GM18502 (cell line): ENCODE data around the gene DPPA5.
"Not testable (repeated sequence)": the region's sequence is repeated elsewhere in the genome, so short reads cannot be mapped to it uniquely, and the experiment has no call there.

Experiments used
- ATAC-seq: cut with Tn5 transposase; IDR thresholded peaks from one replicate; pipeline ENCODE4 v1.9.1; 2021; ENCODE audit warnings: mild to moderate bottlenecking; ENCODE audit not compliant: unreplicated experiment, poor library complexity

The DPPA5 gene

DNA sequence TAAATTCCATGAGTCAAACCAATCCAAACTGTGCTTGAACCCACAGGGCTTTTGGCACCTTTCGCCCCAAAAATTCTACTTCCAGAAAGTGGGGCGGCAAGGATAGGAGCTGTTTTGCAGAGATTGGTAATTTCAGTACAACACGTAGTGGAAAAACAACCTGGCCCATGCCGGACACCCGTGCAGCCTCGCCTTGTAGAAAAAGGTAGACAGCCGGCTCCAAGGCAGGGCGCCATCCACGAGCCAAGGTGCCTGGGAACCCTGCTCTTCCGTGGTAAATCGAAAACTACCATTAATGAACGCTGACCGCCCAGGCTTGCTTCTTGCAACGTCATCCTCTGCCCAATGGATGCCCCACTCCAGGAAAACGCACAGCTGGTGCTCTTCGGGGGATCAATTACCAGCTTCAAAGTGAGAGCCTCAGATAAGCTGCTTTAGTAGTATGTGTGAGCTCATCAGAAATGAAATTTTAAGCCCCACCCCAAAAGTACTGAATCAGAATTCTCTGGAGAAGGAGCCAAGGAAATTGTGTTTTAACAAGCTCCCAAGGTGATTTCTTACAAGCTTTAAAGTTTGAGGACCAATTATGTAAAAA lies 13.8 kb upstream of the DPPA5 start:
- ATAC-seq, result no peak

DNA sequence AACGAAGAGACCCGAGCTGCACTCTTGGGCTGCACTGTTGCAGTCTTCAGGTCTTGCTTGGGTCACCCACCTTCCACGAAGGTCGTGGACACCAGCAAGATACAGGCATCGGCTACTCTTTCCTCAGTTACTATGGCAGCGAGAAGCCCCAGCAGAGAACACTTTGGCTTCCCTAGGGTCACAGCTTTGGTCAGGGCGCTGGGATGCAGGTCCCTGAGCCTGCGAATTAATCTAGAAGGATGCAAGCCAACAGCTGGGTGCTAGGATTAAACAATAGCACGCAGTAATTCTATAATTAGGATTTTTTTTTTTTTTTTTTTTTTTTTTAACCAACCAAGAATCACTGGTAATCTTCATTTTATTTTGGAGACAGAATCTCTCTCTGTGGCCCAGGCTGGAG lies 10.5 kb upstream of the DPPA5 start:
- ATAC-seq, result no peak

DNA sequence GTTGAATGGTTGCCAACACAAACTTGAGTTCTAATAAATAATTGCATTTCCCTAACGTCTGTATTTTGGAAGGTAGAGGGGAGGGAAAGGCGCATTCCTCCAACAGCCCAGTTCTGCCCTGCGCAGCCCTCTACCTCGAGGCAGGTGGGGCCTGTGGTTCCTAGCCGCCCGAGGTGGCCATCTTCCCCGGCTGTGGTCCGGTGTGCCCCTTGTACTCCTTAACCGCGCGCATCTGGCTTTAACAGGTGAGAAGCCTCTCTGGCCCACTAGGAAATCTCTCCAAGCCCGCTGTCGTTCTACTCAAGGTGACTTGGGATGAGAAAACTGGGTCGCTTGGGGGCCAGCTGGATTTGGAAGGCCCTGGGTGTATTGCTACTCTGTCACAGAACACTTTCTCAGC lies 10.0 kb upstream of the DPPA5 start:
- no peak for ATAC-seq

DNA sequence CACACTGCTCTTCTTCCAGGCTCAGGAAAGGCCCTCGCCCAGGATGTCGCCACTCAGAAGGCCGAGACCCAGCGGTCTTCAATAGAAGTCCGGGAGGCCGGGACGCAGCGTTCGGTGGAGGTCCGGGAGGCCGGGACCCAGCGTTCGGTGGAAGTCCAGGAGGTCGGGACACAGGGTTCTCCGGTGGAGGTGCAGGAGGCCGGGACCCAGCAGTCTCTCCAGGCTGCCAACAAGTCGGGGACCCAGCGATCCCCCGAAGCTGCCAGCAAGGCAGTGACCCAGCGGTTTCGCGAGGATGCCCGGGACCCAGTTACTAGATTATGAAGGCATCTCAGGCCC lies 9.4 kb upstream of the DPPA5 start:
- no peak for ATAC-seq

DNA sequence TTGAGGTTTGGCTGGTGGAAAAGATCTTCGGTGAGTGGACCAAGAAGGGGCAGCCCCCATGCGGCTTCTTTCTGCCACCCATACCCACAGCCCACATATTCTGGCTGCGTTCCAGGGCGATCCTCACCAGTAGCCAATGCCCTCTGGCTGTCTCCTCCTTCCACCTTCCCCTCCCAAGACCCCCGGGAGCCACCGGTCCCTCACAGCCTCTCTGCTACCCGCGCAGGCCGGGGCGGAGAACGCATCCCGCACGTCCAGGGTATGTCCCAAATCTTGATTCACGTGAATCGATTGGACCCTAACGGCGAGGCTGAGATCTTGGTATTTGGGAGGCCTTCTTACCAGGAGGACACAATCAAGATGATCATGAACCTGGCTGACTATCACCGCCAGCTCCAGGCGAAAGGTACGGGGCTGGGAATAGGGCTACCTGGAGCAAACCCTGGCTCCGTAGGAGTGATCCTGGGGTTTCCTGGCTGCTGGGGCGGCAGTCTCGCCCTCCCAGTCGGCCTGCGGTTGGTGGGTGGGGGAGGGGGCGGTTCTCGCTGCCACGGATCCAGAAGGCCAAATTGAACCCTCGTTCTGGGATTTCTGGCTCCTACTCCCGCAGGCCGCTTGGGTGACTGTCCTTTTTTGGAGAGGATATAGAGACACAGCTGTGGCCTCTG lies 8.9 kb upstream of the DPPA5 start:
- ATAC-seq, result no peak

DNA sequence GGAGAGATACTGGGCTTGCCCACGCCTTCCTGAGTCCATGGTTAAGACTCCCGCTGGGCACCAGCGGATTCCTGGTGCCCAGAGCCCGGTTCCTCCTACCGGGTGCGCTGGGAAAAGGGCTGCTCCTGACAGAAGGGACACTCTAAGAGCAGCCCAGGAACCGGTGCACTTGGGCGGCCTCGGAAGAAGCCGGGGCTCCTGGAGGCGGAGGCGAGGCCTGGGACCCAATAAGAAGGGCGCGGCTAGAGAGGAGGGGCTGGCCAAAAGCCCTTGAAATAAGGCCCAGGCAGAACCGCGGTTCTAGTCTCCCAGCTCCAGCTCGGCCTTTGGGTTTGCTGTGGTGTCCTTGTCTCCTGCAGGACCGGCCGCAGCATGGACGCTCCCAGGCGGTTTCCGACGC lies 8.3 kb upstream of the DPPA5 start, which contains the start of gene KHDC3L:
Gene KHDC3L, plus strand, starts transcription at position 301 of the 400 bp plus-strand sequence. Its CDS starts 72 bp downstream, at position 373.
- ATAC-seq, result no peak

DNA sequence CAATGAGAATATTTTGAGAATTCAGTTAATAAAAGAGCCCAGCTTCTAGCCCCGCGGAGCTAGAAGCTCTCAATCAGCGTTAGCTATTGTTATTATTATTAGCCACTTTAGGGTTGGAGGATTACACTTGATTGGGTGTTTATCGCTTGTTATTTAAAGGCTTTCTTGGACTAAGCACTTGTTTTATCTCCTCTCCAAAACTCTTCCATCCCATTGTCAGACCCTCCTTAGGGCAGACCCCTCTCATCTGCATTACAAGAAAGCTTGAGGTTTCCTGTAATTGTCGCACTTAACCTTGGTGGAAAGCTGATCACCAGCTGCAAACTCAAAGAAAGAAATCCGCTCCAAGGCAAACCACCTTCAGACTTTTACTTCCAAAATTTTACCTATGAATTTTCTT lies 4.8 kb downstream of the DPPA5 start:
- ATAC-seq, result no peak

DNA sequence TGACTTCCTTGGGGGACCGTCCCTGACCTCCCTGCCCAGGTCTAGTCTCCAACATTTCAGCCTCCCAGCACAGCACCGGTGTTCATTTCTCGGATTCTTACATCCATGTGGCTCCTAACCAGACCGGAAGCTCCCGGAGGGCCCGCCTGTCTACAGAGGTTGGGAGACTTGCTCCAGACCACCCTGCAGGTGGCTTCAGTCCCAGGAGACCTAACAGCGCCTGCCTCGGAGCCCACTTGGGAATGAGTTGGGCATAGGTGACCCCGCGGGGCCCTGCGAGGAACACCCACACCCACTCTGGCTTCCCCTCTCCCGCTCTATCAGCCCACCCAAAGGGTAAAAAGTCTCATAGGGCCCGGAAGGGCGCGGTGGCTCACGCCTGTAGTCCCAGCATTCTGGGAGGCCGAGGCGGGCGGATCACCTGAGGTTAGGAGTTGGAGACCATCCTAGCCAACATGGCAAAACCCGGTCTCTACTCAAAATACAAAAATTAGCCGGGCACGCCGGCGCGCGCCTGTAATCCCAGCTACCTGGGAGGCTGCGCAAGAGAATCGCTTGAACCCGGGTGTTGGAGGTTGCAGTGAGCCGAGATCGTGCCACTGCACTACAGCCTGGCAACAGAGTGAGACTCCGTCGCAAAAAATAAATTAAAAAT lies 5.4 kb downstream of the DPPA5 start:
- ATAC-seq, result no peak

DNA sequence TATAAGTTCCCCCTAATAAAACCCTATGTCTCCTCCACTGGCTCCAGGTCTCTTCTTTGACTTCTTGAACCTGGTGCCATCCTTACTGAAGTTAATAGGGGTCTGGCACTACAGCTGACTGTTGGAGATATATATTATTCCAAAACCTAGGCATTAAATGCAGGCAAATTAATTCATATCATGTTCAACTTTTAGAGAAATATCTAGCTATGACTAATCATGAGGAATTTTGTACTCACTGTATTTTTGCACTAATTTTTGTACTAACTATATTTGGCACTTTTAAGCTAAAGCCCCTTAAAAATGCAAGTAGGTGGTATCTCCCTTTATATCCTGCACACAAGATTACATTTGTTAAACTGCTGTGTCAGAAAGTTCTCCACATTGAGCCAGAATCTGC lies 10.9 kb downstream of the DPPA5 start:
- ATAC-seq, result no peak

DNA sequence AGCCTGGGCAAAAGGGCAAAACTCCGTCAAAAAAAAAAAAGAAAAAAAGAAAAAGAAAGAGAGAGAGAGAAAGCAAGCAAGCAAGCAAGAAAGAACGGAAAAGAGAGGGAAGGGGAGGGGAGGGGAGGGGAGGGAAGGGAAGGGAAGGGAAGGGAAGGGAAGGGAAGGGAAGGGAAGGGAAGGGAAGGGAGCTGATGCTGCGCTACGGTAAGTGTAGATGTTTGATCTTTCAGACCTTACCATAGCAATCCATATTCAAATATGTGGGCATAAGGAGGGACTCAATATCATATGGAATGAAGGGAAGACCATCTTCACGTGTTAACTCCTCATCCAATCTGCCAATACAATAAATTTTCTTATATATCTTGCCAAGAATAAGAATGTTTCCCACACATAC lies 11.9 kb downstream of the DPPA5 start:
- no peak for ATAC-seq

DNA sequence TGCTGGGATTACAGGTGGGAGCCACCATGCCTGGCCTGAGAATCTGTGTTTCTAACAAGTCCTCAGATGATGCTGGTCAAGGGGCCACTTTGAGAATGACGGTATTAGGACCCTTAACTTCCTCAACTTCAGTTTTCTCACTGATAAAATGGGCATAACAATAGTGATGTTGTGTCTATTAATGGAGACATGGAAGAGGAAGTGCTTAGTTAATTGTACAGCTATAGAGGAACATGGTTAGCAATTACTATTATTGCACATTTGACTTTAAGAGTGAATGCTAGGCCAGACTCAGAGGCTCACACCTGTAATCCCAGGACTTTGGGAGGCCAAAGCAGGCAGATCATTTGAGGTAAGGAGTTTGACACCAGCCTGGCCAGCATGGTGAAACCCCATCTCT lies 12.7 kb downstream of the DPPA5 start:
- ATAC-seq, result no peak

DNA sequence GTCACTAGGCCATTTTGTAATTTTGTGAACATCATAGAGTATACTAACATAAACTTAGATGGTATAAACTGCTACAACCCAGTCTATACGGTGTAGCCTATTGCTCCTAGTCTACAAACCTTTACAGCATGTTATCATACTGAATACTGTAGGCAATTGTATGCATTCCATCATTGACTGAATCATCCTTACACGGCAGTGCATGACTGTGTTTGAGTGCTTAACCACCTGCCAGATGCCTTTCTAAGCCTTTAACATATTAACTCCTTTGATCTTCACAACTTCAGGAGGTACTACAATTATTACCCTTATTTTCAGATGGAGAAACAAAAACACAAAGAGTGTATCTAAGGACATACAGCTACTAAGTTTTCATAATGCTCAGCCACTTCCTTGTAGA lies 14.0 kb downstream of the DPPA5 start:
- ATAC-seq, result no peak

DNA sequence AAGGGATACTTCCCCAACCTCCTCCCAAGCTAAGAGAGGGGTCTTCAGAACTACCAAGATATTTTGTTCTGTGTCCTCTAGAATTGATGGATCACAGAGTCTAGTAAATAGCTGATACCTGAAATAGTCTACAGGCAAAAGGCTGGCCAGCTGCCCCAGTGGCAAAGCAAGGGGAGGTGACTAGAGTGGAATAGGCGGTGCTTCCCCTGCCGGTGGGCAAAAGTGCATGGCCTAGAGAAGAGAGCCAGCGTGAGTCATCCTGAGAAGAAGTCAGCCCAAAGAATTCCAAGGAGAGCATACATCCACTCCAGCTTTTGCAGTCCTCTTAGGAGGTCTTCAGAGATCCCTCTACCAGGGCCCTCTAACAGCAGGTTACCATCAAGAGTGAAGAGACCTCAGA lies 14.7 kb downstream of the DPPA5 start:
- no peak for ATAC-seq

DNA sequence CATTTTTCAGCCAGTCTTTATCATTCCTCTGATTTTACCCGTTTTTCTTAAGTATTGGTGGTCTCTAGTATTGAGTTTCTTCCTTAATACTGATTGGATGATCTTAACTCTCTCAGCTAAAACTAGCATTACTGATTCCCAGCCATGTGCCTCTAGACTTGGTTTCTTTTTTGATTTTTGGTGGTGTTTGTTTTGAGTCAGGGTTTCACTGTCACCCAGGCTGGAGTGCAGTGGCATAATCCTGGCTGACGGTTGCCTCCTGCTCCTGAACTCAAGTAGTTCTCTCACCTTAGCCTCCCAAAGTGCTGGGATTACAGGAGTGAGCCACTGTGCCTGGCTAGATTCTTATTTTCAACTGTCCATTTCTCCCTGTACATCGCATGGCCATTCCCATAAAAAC lies 24.9 kb downstream of the DPPA5 start:
- peak; percentile 82 for ATAC-seq

DNA sequence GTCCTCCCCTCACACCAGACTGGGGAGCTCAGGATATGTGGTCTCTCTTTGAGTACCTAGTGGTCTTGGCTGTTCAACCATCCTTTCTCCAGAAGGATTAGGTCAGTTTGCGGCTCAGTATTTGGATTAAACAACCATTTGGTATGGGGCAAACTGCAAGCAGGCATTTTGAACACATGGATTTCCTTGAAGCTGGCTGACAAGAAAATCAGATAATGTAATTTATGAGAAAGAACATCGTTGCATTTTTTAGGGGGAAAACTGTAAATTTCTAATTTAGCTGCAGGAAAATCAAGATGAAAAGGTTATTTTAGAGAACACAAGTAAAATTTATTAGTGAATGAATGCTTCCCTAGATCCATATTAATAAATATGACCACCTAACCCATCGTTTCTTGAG lies 25.3 kb downstream of the DPPA5 start:
- no peak for ATAC-seq

DNA sequence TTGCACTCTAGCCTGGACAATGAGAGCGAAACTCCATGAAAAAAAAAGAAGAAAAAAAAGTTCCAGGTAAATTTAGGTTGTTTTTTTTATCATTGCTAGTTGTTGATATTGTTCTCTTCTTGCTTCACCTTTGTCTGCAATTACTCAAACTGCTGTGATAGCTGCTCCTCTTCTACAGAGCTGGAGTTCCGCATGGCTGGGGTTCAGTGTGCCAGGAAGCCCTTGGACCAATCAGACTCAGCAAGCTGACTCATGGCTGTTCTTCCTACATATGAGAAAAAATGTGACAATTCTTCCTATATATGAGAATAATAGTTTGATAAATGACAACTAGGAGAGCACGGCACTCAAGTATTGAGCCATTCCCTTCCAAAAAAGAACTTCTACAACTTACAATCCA lies 28.4 kb downstream of the DPPA5 start:
- ATAC-seq, result no peak

DNA sequence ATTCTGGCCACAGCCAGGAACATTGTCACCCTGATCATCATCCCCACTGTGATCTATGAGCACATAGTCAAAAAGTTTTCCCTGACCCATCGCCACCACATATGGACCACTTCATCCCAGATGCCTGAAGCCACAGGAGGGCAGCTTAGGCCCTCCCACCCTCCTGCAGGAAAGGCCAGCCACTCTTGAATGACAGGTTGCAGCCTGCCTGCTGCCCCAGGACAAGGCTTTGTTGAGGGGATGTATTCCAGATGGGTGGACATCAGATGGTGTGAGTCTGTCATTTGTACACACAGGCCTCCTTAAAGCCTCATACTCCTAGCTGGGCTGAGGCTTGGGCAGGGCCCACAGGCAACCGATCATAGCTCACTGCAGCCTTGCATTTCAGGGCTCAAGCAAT lies 30.8 kb downstream of the DPPA5 start:
- no peak for ATAC-seq

DNA sequence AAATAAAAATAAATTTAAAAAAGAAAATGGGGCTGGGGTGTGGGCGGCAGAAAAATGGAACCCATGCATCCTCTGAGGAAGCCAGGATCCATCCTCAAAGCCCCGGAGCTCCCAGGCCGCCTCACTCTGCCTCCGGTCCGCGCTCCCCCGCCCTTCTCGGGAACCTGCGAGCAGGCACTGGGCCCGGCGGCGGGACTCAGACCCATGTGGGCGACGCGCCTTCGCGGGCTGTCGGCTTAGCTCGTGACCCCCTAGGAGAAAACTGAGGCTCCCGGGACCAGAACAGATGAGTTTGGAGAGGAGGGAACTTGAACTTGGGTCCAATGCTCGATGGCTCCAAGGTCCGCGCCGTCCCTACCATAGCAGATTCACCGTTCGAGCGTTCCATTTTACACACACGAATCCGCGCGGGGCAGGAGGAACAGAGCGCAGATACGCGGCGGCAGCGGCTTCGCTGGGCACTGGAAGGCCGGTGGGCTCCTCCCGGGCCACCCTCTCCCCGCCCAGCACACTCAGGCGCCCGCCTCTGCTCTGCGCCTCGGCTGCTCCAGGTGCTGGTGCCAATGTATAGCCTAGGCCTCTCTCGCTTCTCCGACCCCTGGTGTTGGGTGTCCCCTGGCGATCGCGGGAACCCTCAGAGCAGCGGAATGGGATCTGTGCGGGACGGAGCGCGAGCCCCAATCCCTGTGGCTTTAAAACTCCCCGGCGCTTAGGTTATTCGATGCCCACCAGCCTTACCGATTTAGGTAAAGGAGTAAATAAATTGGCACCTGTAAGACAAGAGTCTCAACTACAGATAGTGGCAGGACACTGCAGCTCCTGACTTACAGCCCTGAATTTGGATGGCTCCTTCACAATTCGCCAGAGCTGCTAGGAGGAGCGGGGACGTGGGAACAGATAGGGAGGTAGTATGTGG lies 39.2 kb downstream of the DPPA5 start:
- ATAC-seq, result no peak

DNA sequence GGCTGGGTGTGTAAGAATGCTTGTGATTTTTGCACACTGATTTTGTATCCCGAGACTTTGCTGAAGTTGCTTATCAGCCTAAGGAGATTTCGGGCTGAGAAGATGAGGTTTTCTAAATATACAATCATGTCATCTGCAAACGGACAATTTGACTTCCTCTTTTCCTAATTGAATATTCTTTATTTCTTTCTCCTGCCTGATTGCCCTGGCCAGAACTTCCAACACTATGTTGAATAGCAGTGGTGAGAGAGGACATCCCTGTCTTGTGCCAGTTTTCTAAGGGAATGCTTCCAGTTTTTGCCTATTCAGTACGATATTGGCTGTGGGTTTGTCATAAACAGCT lies 43.6 kb downstream of the DPPA5 start:
- not testable (repeated sequence) for ATAC-seq

DNA sequence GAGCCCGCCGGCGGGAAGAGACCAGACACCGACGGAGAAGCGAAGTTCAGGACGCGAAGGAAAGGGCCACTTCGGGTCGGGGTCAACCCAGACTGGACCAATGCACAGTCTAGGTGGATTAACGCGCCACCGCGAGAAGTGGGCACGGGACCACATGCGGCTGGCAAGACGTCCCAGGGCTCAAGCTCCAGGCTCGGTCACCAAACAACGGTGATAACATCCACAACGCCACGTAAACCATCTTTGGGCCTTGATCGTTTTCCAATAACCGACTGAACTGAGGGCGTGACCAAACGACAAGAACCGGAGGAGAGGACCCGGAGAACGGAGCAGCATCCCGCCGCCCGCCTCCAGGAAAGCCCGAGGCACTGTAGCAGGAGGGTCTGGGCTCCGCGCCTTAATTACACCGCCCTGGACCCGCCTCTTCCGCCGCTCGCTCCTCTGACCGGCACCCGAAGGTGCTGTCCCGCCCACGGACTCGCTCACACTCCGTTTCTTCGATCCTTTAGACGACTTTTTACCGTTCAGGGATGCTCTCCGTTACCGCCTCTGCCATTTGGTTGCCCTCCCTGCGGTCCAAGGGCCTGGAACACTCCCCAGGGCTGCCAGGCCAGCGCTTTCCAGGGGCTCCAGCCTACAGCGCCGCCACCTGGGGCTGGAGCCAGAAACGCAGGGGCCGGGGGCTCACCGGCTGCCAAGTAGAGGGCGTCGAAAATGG lies 44.1 kb downstream of the DPPA5 start:
- ATAC-seq, result peak; percentile 97

DNA sequence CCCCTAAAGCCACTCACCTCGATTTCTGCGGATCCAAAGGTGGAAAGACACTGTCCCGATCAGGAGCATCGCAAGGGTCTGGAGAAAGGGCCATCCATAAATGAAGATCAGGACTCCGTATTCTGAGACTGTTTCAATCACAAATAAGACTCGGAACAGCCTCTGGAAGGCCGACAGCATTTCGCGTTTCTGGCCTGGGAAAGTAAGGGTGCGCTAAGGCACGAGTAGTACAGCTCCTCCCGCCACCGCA lies 44.6 kb downstream of the DPPA5 start:
- peak; percentile 38 for ATAC-seq
